H1 (cell line): Measurements from ENCODE around the gene SLAMF1. TPM values are rescaled to one million over a fixed set of nuclear protein-coding genes. Genes with fewer than 3 reads are reported as not detected.

ENCODE experiments used
- CREB1 ChIP-seq: IDR thresholded peaks from 2 replicates; pipeline ENCODE4 v1.6.1; 2012; ENCODE audit warnings: inconsistent platforms
- KDM5A ChIP-seq: fragments of 200-600 bp; IDR thresholded peaks from 2 replicates; pipeline ENCODE4 v1.7.1; 2012; ENCODE audit warnings: mild to moderate bottlenecking, low read length, inconsistent platforms, mixed read lengths
- polyA plus RNA-seq, 7 experiments: library from polyadenylated mRNA; depleted of rRNA in 3 of 7; stranded (reverse) in 5 of 7; unstranded in 2 of 7; fragments of >200 nt in 5 of 7; fragments of 200-250 nt in 2 of 7; gene quantifications; 1 replicate in 5 of 7; 2 replicates in 1 of 7; 4 replicates in 1 of 7; pipeline versions ENCODE4 v1.2.1 to v1.2.3, GENCODE V29; 2011 to 2013; ENCODE audit warnings: missing spikeins in 2 of 7, mixed read lengths in 2 of 7
- total RNA-seq: library from RNA; stranded (reverse); fragmentation: NEBNext Ultra II Directional; extraction: Animal tissue kit (Norgen Biotek cat#: 25700); gene quantifications from 2 replicates; pipeline ENCODE4 v1.2.1, GENCODE V29; 2021
- TF ChIP-seq, protein P1 (sequence below): IDR thresholded peaks from 2 replicates; pipeline ENCODE4 v1.6.1; 2012; ENCODE audit warnings: low read length, inconsistent platforms

SLAMF1 gene
- total and polyA plus RNA-seq, 2 of the 8 experiments (the other 6 are each of a cell fraction or from before 2014, with no cell fraction given), result not detected

DNA sequence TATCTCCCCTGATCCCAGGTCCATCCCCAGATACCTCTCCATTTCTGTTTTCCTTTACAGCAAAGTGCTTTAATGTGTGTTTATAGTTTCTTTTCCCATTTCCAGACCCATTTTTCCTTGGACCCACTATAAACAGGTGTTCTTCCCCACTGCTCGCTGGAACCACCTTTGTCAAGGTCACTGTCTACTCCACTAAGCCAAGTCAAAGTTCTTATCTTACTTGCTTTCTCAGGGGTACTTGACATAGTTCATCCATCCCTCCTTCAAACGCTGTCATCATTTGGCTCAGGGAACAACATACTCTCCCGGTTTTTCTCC lies 8.3 kb downstream of the SLAMF1 start (continued):
- TF ChIP-seq, protein P1, sequence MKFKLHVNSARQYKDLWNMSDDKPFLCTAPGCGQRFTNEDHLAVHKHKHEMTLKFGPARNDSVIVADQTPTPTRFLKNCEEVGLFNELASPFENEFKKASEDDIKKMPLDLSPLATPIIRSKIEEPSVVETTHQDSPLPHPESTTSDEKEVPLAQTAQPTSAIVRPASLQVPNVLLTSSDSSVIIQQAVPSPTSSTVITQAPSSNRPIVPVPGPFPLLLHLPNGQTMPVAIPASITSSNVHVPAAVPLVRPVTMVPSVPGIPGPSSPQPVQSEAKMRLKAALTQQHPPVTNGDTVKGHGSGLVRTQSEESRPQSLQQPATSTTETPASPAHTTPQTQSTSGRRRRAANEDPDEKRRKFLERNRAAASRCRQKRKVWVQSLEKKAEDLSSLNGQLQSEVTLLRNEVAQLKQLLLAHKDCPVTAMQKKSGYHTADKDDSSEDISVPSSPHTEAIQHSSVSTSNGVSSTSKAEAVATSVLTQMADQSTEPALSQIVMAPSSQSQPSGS, result no peak
- TF ChIP-seq CREB1 (no peak), KDM5A (no peak)
